T1000 (cell line): ENCODE results near the gene CSTB.
A peak's percentile ranks its signal among the peaks of the same experiment; 100 is the strongest.

Source experiments
- DNase-seq: peaks from one replicate; lab custom pipeline; 2025; ENCODE audit warnings: mixed read lengths; lab: John Stamatoyannopoulos, UW

Gene CSTB

GRCh38 chr21:43810505-43811261 lies 34.6 kb upstream of the CSTB start:
- peak; percentile 55 for DNase-seq

DNA sequence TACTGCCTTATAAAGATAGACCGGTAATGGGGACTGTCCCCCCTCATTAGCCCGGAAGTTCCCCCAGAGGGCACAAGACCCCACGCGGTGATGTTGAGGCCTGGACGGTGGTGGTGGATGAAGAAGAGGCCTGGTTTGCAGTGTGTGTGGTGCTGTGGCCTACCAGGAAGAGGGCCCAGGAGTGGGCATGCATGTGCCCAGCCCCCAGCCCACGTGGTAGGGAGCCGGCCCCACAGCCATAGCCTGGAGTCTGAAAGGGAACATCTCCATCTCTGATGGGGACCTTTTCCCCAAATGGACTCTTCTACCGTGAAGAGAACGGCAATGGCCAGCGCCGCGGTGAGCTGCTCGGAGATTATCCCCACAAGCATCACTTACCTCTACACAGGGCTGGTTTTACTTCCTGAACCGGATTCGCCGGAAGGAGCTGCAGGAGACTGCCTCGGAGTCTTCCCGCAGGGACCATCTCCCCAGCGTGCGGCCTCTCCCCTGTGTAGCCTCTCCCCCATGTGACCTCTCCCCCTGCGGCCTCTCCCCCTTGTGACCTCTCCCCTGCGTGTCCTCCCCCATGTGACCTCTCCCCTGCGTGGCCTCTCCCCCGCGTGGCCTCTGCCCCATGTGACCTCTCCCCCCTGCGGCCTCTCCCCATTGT lies 33.9 kb upstream of the CSTB start:
- no peak for DNase-seq

DNA sequence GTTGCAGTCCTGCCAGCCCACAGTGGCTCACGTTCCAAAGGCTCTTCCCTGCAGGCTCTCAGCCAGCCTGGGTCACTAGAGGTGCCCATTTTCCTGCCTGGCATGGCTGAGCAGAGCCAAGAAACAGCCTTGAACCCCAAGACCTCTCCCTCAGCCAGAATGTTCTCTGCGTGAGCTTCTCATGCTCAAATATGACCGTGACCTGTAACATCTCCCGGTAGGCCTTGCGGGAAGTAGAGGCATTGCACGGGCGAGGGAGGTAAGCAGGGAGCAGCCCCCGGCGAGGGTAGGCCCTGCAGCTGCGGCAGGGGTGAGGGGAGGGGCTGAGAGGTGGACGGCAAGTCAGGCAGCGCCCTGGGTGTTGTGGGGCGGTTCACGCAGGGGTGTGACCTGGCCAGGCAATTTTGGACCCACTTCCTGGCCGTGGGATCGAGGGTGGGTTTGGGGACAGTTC lies 33.3 kb upstream of the CSTB start:
- no peak for DNase-seq

- no peak for DNase-seq
Observed at GRCh38 chr21:43808832-43809251, 32.7 kb upstream of the CSTB start.

- no peak for DNase-seq
Observed at GRCh38 chr21:43808367-43808766, 32.3 kb upstream of the CSTB start.

- DNase-seq, result no peak
Observed at GRCh38 chr21:43806017-43806710, 30.1 kb upstream of the CSTB start.

- DNase-seq, result no peak
Observed at GRCh38 chr21:43805275-43805800, 29.2 kb upstream of the CSTB start.

- no peak for DNase-seq
Observed at GRCh38 chr21:43803558-43804300, 27.6 kb upstream of the CSTB start.

GRCh38 chr21:43802713-43803313 lies 26.7 kb upstream of the CSTB start:
- DNase-seq, result no peak

DNA sequence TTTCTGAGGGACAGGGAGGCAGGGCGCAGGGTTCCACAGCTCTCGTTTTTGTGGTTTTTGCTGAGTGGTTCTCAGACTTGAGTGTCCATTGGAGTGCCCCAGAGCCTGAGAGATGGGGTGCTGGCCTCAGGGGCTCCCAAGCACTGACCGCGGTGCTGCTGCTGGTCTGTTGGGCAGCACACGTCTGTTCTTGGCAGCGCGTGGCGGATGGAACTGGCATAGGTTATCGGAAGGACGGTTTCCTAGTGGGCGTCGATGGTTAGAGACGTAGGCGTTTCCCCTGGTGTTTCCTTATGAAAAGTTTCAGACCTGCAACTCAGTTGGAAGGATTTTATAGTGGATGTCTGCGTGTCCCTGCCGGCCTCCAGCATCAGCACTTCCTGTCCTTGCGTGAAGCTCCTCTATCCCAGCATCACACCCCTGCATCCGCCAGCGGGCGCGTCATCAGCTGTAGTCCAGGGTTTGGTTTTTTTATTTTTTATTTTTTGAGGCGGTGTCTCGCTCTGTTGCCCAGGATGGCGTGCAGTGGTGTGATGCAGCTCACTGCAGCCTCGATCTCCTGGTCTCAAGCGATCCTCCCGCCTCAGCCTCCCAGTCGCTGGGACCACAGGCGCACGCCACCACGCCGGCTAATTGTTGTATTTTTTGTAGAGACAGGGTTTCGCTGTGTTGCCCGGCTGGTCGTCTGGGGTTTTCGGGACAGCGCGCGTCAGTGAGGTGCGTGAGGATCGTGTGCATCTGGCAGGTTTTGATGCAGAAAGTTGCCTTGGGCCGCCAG lies 25.1 kb upstream of the CSTB start:
- DNase-seq, result no peak

DNA sequence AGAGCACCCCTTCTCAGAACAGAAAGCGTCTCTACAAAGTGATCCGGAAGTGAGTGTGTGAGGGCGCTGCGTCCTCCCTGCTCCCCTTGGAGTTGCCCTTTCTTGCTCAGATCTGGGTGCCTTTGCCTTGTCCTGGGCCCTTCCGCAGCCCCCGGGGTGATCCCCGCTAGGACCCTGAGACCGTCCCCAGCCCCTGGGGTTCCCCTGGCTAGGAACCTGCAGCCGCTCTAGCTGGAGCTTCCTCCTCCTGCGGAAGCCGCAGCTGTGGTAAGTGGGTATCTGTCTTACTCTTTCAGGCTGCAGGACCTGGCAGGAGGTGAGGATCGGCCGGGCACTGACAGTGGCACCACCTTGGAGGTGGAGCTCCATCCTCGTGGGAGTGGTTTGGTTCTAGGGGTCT lies 24.5 kb upstream of the CSTB start:
- DNase-seq, result no peak

DNA sequence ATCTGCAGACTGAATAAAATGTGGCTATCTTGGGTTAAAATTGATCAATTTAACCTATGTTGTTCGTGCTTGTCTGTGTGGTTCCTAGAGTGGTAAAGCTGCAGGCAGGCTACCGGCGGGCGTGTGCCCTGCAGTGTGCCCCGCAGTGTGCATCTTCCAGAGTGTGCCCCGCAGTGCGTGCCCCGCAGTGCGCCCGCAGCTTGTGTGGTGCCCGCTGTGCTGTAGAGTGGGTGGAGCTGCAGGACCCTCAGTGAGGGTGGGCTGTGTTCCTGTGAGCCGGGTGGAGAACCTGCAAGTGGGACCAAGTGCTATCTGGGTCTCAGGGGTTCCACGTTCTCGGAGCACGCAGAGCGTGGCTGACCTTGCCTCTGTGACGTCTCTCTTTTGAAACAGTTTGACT lies 24.0 kb upstream of the CSTB start:
- no peak for DNase-seq

- no peak for DNase-seq
Observed at GRCh38 chr21:43799301-43799840, 23.3 kb upstream of the CSTB start.

DNA sequence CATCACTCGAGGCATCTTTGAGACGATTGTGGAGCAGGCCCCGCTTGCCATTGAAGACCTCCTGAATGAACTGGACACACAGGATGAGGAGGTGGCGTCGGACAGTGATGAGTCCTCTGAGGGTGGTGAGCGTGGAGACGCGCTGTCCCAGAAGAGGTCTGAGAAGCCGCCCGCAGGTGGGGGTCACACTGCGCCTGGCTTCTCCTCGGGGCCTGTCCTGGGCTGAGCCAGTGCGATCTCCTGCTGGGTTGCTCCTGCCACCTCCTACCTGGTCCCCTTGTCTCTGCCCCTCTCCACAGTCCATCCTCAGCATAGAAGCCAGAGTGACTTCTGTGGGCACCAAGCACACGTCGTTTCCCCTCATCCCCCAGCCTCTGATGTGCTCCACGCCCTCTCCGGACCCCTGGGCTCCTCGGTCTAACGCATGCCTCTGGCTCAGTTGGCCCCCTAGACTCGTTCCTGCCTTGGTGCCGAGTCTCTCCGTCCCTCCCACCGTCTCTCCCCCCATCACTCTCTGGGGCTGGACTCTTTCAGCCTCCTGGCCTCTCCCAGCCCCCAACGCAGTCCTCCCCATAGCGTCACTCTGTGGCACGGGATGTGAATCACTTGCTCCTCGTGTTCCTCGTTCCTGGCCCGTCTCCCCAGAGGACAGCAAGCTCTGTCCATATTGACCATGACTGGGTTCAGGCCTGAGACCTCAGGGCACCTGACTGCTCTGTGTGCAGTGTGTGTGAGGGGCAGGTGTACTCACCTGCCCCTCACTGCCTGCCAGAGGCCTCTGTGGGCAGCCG lies 22.0 kb upstream of the CSTB start:
- no peak for DNase-seq

DNA sequence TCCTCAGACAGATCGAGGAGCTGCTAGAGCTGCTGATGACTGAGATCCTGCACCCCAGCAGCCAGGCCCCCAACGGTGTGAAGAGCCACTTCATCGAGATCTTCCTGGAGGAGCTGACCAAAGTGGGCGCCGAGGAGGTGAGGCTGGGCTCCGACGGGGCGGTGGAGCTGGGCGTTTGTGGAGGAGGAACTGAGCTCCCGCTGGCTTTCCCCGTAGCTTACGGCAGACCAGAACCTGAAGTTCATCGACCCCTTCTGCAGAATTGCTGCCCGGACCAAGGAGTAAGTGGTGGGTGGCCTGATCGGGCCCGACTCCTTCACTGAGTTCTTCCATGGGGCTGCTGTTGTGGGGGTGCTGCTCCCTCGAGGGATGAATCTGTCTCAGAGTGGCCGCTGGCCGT lies 21.3 kb upstream of the CSTB start:
- DNase-seq, result no peak

DNA sequence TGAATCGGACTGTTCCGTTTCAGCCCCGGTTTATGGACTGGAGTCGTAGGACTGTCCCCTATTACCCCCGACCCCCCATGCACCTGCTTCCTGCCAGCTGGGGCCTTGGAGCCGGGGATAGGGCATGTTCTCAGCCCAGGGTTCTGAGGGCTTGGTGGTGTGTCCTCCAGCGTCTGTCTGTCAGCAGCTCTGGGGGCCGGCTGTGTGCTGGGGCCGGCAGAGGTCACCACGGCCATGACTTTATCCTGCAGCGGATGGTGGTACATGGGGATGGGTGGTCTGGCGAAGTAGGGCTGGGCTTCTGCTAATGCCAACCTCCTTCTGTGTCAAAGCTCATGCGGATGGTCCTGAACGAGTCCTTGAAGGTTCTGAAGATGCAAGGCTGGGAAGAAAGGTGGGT lies 18.7 kb upstream of the CSTB start:
- no peak for DNase-seq

- no peak for DNase-seq
Observed at GRCh38 chr21:43794311-43794710, 18.2 kb upstream of the CSTB start.

DNA sequence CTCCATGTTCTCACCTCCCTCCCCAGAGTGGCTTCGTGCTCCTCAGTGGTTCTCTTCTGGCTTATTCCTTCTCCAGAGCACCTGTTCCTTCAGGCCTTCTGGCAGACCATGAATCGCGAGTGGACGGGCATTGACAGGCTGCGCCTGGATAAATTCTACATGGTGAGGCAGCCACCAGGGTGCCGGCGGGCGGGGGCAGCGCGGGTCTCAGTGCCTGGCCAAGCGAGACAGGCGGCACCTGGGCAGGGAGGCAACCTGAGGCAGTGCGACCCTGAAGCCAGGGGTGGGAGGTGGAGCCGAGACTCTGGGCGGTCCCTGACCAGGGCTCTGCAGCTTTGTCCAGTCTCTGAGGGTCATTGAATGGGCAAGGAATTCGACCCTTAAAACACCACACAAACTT lies 17.1 kb upstream of the CSTB start:
- no peak for DNase-seq

- DNase-seq, result no peak
Observed at GRCh38 chr21:43792406-43792805, 16.3 kb upstream of the CSTB start.

DNA sequence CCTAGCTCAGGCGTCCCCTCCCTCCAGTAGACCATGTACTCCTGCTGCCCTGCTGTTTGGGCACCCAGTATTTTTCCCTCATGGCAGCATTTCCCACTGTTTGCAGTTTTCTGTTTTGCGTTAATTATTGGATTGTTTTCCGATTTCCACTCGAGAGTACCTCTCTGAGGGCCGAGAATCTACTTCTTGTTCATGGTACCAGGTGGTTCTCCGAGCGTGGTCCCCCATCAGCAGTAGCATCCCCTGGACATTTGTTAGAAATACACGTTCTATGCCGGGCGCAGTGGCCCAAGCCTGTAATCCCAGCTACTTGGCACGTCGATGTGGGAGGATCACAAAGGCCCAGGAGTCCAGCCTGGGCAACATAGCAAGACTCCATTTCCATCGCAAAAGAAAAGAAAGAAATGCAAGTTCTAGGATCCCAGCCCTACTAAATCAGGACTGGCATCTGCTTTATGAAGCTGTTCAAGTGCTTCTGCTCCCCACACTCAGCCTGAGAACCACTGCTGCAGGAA lies 14.0 kb upstream of the CSTB start:
- DNase-seq, result no peak
